Endothelial cell (in vitro differentiated cells): ENCODE measurements around the gene APRT. TPM values are rescaled to one million over a fixed set of nuclear protein-coding genes. Genes with fewer than 3 reads are reported as not detected.
A peak's percentile ranks its signal among the peaks of the same experiment; 100 is the strongest.

Experiments used
- DNase-seq: peaks from one replicate; pipeline ENCODE4 v3.0.0; 2021; ENCODE audit warnings: low spot score
- H3K27ac Mint-ChIP-seq: one replicate; pipeline ENCODE4 v1.8.0; 2021; ENCODE audit warnings: mixed read lengths, inconsistent platforms; ENCODE audit not compliant: unreplicated experiment
- H3K27me3 Mint-ChIP-seq: one replicate; pipeline ENCODE4 v1.8.0; 2021; ENCODE audit warnings: mild to moderate bottlenecking, moderate library complexity, mixed read lengths, inconsistent platforms; ENCODE audit not compliant: unreplicated experiment
- H3K36me3 Mint-ChIP-seq: one replicate; pipeline ENCODE4 v1.8.0; 2021; ENCODE audit warnings: mild to moderate bottlenecking, low read depth, mixed read lengths, inconsistent platforms; ENCODE audit not compliant: unreplicated experiment
- H3K4me1 Mint-ChIP-seq: one replicate; pipeline ENCODE4 v1.8.0; 2021; ENCODE audit warnings: mild to moderate bottlenecking, mixed read lengths, inconsistent platforms; ENCODE audit not compliant: unreplicated experiment
- H3K4me3 Mint-ChIP-seq: one replicate; pipeline ENCODE4 v1.8.0; 2021; ENCODE audit warnings: mild to moderate bottlenecking, mixed read lengths, inconsistent platforms; ENCODE audit not compliant: unreplicated experiment
- H3K9me3 Mint-ChIP-seq: one replicate; pipeline ENCODE4 v1.8.0; 2021; ENCODE audit warnings: mixed read lengths, inconsistent platforms; ENCODE audit not compliant: unreplicated experiment
- long read RNA-seq: library from polyadenylated mRNA; unstranded; transcript quantifications from one replicate; pipeline ENCODE4 v2.0.0, GENCODE V29; 2020; ENCODE audit not compliant: unreplicated experiment
- total RNA-seq: library from RNA; stranded (reverse); fragmentation: NEBNext Ultra II Directional; extraction: Animal tissue kit (Norgen Biotek cat#: 25700); gene quantifications from one replicate; pipeline ENCODE4 v1.2.1, GENCODE V29; 2021; ENCODE audit not compliant: unreplicated experiment
- TF ChIP-seq, protein P1 (sequence below): fragments of 200-600 bp; sonication (generic); IDR thresholded peaks from one replicate; pipeline ENCODE4 v1.5.0; 2021; ENCODE audit warnings: antibody characterized with exemption; ENCODE audit not compliant: unreplicated experiment

The APRT gene, protein sequence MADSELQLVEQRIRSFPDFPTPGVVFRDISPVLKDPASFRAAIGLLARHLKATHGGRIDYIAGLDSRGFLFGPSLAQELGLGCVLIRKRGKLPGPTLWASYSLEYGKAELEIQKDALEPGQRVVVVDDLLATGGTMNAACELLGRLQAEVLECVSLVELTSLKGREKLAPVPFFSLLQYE
- total RNA-seq: 80.7 TPM
- long read RNA-seq, transcript APRT-201 (5 exons, 947 nt): major isoform, 67 of 89 reads
- long read RNA-seq, transcript APRT-202 (5 exons, 664 nt): minor isoform, 6 of 89 reads
- long read RNA-seq, partial matches to known transcripts: 0 of 89 reads
- long read RNA-seq, other reads (novel, unspliced or antisense): 16 of 89 reads

DNA sequence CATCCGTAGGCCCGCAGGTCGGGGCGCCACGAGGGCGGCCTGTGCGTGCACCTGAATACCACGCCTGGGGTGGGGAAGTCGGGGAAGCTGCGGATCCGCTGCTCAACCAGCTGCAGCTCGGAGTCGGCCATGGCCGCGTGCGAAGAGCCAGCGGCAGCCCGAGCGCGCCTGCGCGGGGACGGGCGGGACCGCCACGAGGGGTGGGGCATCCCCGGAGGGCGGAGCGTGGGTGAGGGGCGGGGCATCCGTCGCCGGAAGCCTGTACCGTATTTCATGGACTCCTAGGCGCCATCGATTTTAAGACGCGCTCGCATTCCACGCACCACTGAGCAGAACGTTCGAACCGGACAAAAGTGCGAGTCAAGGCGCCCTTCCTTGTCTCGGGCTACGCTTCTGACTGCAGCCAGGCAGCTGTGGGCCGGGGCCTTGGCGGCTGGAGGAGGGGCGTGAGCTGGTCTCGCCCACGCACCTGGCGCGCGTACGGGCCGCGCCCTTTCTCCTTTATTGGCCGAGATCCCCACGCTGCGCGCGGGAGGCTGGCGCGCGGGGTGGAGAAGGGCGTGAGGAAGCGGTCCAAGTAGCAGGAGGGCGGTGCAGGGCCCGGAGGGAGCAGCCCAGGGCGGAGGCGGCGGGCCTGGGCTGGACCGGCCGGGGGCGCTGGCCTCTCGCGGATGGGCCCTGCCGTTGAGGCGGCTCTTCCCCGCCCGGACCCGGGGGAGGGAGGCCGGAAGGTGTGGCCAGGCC, at the start of gene APRT:
TSS of gene APRT (minus strand) at position 160 of the 744 bp plus-strand sequence. CDS start at position 131, 29 bp downstream.
- H3K36me3 Mint-ChIP-seq: no peaks in the 10 kb centered on the region
- H3K27me3 Mint-ChIP-seq: peaks cover 6% of the 10 kb centered on the region
- no peaks in the 10 kb centered on the region for H3K9me3 Mint-ChIP-seq
- H3K4me1 Mint-ChIP-seq: no peaks in the 10 kb centered on the region
- peak within 1 kb of the TSS; percentile 89 for H3K4me3 Mint-ChIP-seq
- H3K27ac Mint-ChIP-seq: no peak within 1 kb of the TSS
- DNase-seq: peak; percentile 97
- TF ChIP-seq, protein P1, sequence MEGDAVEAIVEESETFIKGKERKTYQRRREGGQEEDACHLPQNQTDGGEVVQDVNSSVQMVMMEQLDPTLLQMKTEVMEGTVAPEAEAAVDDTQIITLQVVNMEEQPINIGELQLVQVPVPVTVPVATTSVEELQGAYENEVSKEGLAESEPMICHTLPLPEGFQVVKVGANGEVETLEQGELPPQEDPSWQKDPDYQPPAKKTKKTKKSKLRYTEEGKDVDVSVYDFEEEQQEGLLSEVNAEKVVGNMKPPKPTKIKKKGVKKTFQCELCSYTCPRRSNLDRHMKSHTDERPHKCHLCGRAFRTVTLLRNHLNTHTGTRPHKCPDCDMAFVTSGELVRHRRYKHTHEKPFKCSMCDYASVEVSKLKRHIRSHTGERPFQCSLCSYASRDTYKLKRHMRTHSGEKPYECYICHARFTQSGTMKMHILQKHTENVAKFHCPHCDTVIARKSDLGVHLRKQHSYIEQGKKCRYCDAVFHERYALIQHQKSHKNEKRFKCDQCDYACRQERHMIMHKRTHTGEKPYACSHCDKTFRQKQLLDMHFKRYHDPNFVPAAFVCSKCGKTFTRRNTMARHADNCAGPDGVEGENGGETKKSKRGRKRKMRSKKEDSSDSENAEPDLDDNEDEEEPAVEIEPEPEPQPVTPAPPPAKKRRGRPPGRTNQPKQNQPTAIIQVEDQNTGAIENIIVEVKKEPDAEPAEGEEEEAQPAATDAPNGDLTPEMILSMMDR: no peak

DNA sequence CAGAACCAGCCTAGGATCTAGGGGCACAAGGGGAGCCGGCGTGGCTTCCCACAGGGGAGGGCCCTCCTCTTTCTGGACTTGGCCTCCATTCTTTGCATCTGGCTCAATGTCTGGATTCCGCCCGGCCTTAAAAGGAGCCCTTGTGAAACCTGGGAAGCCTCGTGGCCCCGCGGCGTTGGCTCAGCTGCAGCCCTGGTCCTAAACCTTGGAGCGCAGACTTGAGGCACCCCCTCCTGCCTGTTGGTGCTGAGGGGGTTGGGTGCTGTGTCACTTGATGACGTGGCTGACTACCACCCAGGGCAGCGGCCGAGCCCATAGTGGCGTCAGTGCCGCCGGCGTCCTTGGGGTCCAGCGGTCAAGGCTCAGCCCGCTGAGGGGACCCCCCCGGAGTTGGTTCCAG, 49.6 kb upstream of the APRT start:
- Mint-ChIP-seq H3K9me3 (no peaks in the 10 kb centered on the region), H3K4me1 (peaks cover 7% of the 10 kb centered on the region), H3K36me3 (peaks cover 5% of the 10 kb centered on the region), H3K27me3 (peaks cover 12% of the 10 kb centered on the region), H3K27ac (no peak overlapping the region), H3K4me3 (no peak overlapping the region)
- TF ChIP-seq, protein P1: no peak
- no peak for DNase-seq

DNA sequence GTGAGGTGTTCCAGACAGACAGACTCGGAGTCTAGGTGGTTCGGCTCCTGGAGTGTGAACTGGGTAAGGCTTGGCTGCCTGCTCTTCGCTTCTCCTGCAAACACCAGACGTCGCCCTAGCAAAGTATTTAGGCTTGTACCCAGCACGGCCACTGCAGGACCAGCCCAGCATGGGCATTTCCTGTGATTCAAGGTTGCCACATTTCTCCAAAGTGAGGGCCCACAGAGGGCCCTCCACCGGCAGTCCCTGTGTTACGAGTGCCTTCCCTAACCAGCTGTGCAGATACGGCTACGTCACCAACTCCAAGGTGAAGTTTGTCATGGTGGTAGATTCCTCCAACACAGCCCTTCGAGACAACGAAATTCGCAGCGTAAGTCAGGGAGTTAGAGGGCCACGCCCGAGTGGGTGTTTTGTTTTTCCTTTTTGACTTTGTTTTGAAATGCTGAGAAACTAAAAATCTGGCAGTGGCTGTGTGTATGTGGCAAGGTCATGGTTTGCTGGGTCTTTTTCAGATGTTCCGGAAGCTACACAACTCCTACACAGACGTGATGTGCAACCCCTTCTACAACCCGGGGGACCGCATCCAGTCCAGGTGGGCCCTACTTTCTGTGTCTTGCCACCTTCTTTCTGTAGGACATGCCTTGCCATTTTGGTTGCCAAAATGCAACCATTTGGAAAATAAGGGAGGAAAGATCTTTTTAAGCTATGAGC, 47.8 kb upstream of the APRT start:
- Mint-ChIP-seq H3K9me3 (no peaks in the 10 kb centered on the region), H3K4me1 (peaks cover 9% of the 10 kb centered on the region), H3K27me3 (peaks cover 12% of the 10 kb centered on the region), H3K27ac (no peak overlapping the region), H3K36me3 (peaks cover 5% of the 10 kb centered on the region), H3K4me3 (no peak overlapping the region)
- TF ChIP-seq, protein P1: no peak
- no peak for DNase-seq

DNA sequence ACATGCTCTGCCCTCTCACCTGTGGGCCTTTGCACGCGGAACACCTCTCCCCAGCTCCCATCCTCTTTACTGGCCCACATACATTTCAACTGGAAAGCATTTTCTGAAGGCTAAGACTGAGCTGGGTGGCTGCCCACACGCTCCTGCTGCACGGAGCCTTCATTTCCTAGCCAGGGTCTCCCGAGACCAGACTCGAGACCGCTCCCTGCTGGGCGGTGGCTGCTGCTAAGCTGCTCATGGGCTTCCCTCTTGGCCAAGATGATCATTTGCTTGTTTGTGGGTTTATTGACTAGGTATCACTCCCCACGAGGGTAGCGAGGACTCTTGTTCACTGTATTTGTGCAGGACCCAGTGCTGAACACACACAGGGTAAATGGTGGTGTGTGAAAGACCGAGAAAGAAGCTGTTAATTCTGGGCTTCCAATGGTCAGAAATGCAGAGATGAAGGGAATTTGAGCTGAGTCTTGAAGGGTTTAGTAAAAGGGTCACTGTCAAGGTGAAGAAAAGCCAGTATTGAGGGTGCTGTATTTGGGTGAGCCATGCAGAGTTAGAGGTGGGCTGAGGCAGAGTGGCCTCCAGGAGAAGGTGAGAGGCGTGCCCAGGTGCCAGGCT, 46.1 kb upstream of the APRT start:
- Mint-ChIP-seq H3K27ac (peak overlapping the region; percentile 90), H3K36me3 (peaks cover 5% of the 10 kb centered on the region), H3K4me3 (peak overlapping the region; percentile 100), H3K9me3 (no peaks in the 10 kb centered on the region), H3K4me1 (peaks cover 9% of the 10 kb centered on the region), H3K27me3 (peaks cover 12% of the 10 kb centered on the region)
- DNase-seq: peak; percentile 82
- TF ChIP-seq, protein P1: peak; percentile 19
